Fibroblast of the aortic adventitia (primary cell): ENCODE results near the gene MAMSTR. TPM values are rescaled to one million over a fixed set of nuclear protein-coding genes. Genes with fewer than 3 reads are reported as not detected.

Source experiments
- DNase-seq: peaks from one replicate; pipeline ENCODE4 v3.0.0-alpha.2; 2010; ENCODE audit warnings: low read depth
- H3K4me3 ChIP-seq: 2 replicates; pipeline ENCODE4 v1.5.1; 2011; ENCODE audit warnings: low read depth, mild to moderate bottlenecking, control low read depth, low read length, moderate library complexity
- total RNA-seq: library from RNA; depleted of rRNA; stranded (reverse); fragments of >200 nt; gene quantifications from 2 replicates; pipeline ENCODE4 v1.2.3, GENCODE V29; 2012; ENCODE audit warnings: low replicate concordance
- TF ChIP-seq, protein P1 (sequence below): IDR thresholded peaks from 2 replicates; pipeline ENCODE4 v1.5.1; 2011; ENCODE audit warnings: mild to moderate bottlenecking, low read length, control low read depth, inconsistent platforms; ENCODE audit not compliant: insufficient read depth

The MAMSTR gene
- total RNA-seq, 1 donor = 8.0 TPM

DNA sequence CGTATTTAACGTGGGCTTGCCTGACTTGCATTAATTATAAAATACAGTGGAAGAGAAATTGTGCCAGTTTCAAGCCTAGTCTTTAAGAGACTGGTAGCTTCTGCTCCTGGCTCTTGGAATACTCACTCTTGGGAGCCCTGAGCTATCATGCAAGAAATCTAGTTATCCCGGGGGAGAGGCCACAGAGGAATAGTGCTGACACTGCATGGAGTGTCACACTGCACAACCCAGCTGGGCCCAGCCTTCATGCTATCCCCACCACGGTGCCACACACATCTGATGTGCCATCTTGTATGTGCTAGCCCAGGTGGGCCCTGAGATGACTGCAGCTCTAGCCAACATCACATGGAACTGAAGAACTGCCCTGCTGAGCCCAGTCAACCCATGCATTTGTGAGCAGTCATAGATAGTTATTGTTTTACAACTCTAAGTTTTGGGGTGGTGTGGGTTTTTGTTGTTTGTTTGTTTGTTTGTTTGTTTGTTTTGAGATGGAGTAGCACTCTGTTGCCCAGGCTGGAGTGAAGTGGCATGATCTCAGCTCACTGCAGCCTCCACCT is 8.3 kb downstream of the MAMSTR start:
- DNase-seq = no peak
- TF ChIP-seq, protein P1, sequence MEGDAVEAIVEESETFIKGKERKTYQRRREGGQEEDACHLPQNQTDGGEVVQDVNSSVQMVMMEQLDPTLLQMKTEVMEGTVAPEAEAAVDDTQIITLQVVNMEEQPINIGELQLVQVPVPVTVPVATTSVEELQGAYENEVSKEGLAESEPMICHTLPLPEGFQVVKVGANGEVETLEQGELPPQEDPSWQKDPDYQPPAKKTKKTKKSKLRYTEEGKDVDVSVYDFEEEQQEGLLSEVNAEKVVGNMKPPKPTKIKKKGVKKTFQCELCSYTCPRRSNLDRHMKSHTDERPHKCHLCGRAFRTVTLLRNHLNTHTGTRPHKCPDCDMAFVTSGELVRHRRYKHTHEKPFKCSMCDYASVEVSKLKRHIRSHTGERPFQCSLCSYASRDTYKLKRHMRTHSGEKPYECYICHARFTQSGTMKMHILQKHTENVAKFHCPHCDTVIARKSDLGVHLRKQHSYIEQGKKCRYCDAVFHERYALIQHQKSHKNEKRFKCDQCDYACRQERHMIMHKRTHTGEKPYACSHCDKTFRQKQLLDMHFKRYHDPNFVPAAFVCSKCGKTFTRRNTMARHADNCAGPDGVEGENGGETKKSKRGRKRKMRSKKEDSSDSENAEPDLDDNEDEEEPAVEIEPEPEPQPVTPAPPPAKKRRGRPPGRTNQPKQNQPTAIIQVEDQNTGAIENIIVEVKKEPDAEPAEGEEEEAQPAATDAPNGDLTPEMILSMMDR = no peak
- H3K4me3 ChIP-seq = no peak overlapping the region

GRCh38 chr19:48708471-48708870 is 11.1 kb downstream of the MAMSTR start:
- H3K4me3 ChIP-seq = no peak overlapping the region
- TF ChIP-seq, protein P1 = no peak
- no peak for DNase-seq

- DNase-seq = no peak
- no peak overlapping the region for H3K4me3 ChIP-seq
- TF ChIP-seq, protein P1 = no peak
These were observed 14.1 kb downstream of the MAMSTR start for GRCh38 chr19:48705431-48705830.

DNA sequence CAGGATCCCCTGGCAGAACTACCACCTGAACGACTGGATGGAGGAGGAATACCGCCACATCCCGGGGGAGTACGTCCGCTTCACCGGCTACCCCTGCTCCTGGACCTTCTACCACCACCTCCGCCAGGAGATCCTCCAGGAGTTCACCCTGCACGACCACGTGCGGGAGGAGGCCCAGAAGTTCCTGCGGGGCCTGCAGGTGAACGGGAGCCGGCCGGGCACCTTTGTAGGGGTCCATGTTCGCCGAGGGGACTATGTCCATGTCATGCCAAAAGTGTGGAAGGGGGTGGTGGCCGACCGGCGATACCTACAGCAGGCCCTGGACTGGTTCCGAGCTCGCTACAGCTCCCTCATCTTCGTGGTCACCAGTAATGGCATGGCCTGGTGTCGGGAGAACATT is 16.2 kb downstream of the MAMSTR start:
- TF ChIP-seq, protein P1 = no peak
- no peak overlapping the region for H3K4me3 ChIP-seq
- DNase-seq = no peak

GRCh38 chr19:48702701-48703100 is 16.8 kb downstream of the MAMSTR start:
- no peak for DNase-seq
- TF ChIP-seq, protein P1 = no peak

GRCh38 chr19:48698046-48698445 is 21.5 kb downstream of the MAMSTR start:
- TF ChIP-seq, protein P1 = no peak
- peak; percentile 78 for DNase-seq
- H3K4me3 ChIP-seq = no peak overlapping the region

More at GRCh38 chr19:48702701-48703100, 16.8 kb downstream of the MAMSTR start:
- H3K4me3 ChIP-seq = no peak overlapping the region

- no peak for DNase-seq
- no peak overlapping the region for H3K4me3 ChIP-seq
- TF ChIP-seq, protein P1 = no peak
These were observed 23.0 kb downstream of the MAMSTR start for GRCh38 chr19:48696353-48697010.
